ENCODE data around the gene KLHL1. TPM values are rescaled to one million over a fixed set of nuclear protein-coding genes. Genes with fewer than 3 reads are reported as not detected.

KLHL1 gene
- polyA plus RNA-seq, 1 donor, result 0.57 TPM

GRCh38 chr13:69706807-69707206, 401.4 kb downstream of the KLHL1 start:
- Histone ChIP-seq H3K36me3 (ENCODE audit: control insufficient read depth, insufficient read depth, low read length) (no peaks in the 10 kb centered on the region), H3K27me3 (ENCODE audit: control insufficient read depth, insufficient read depth, low read length) (no peaks in the 10 kb centered on the region), H3K9me3 (ENCODE audit: control insufficient read depth, low read depth, low read length) (no peaks in the 10 kb centered on the region), H3K4me3 (ENCODE audit: low read length) (no peak overlapping the region), H3K27ac (ENCODE audit: low read length) (no peak overlapping the region), H3K4me1 (ENCODE audit: control insufficient read depth, insufficient read depth, low read length) (no peaks in the 10 kb centered on the region)
- DNase-seq, result peak in 1 of 2 donors; percentile 5

GRCh38 chr13:69704311-69704710, 403.9 kb downstream of the KLHL1 start:
- Histone ChIP-seq H3K27me3 (ENCODE audit: control insufficient read depth, insufficient read depth, low read length) (no peaks in the 10 kb centered on the region), H3K4me1 (ENCODE audit: control insufficient read depth, insufficient read depth, low read length) (no peaks in the 10 kb centered on the region), H3K9me3 (ENCODE audit: control insufficient read depth, low read depth, low read length) (no peaks in the 10 kb centered on the region), H3K4me3 (ENCODE audit: low read length) (no peak overlapping the region), H3K36me3 (ENCODE audit: control insufficient read depth, insufficient read depth, low read length) (no peaks in the 10 kb centered on the region), H3K27ac (ENCODE audit: low read length) (no peak overlapping the region)
- whole genome bisulfite sequencing (ENCODE audit: insufficient coverage, low lambda C conversion rate), result 100% methylated on average over 1 of the region's 1 CpG
- no peak for DNase-seq

- H3K27ac ChIP-seq (ENCODE audit: low read length), result no peak overlapping the region
- H3K9me3 ChIP-seq (ENCODE audit: control insufficient read depth, low read depth, low read length), result no peaks in the 10 kb centered on the region
- H3K4me1 ChIP-seq (ENCODE audit: control insufficient read depth, insufficient read depth, low read length), result no peaks in the 10 kb centered on the region
- 100% methylated on average over 1 of the region's 3 CpGs for WGBS (ENCODE audit: insufficient coverage, low lambda C conversion rate)
- DNase-seq, result no peak
- H3K4me3 ChIP-seq (ENCODE audit: low read length), result no peak overlapping the region
- H3K36me3 ChIP-seq (ENCODE audit: control insufficient read depth, insufficient read depth, low read length), result no peaks in the 10 kb centered on the region
- no peaks in the 10 kb centered on the region for H3K27me3 ChIP-seq (ENCODE audit: control insufficient read depth, insufficient read depth, low read length)
Measured at GRCh38 chr13:69690999-69691398, 417.3 kb downstream of the KLHL1 start.

GRCh38 chr13:69683921-69684686, 424.1 kb downstream of the KLHL1 start:
- H3K4me3 ChIP-seq (ENCODE audit: low read length), result no peak overlapping the region
- no CpG with 5 or more reads among the region's 3 CpGs for WGBS (ENCODE audit: insufficient coverage, low lambda C conversion rate)
- H3K9me3 ChIP-seq (ENCODE audit: control insufficient read depth, low read depth, low read length), result no peaks in the 10 kb centered on the region
- H3K4me1 ChIP-seq (ENCODE audit: control insufficient read depth, insufficient read depth, low read length), result peaks cover 6% of the 10 kb centered on the region
- peak overlapping the region; percentile 41 for H3K27ac ChIP-seq (ENCODE audit: low read length)
- no peaks in the 10 kb centered on the region for H3K27me3 ChIP-seq (ENCODE audit: control insufficient read depth, insufficient read depth, low read length)
- no peaks in the 10 kb centered on the region for H3K36me3 ChIP-seq (ENCODE audit: control insufficient read depth, insufficient read depth, low read length)
- DNase-seq, result peak; percentile 13 to 66

GRCh38 chr13:69681722-69682121, 426.5 kb downstream of the KLHL1 start:
- Histone ChIP-seq H3K4me3 (ENCODE audit: low read length) (no peak overlapping the region), H3K27ac (ENCODE audit: low read length) (no peak overlapping the region), H3K27me3 (ENCODE audit: control insufficient read depth, insufficient read depth, low read length) (no peaks in the 10 kb centered on the region), H3K4me1 (ENCODE audit: control insufficient read depth, insufficient read depth, low read length) (peaks cover 6% of the 10 kb centered on the region), H3K36me3 (ENCODE audit: control insufficient read depth, insufficient read depth, low read length) (no peaks in the 10 kb centered on the region), H3K9me3 (ENCODE audit: control insufficient read depth, low read depth, low read length) (no peaks in the 10 kb centered on the region)
- DNase-seq, result no peak
- no CpG with 5 or more reads among the region's 3 CpGs for WGBS (ENCODE audit: insufficient coverage, low lambda C conversion rate)

- no peaks in the 10 kb centered on the region for H3K9me3 ChIP-seq (ENCODE audit: control insufficient read depth, low read depth, low read length)
- WGBS (ENCODE audit: insufficient coverage, low lambda C conversion rate), result 88% methylated on average over 2 of the region's 3 CpGs
- no peak overlapping the region for H3K4me3 ChIP-seq (ENCODE audit: low read length)
- no peak overlapping the region for H3K27ac ChIP-seq (ENCODE audit: low read length)
- DNase-seq, result no peak
- H3K27me3 ChIP-seq (ENCODE audit: control insufficient read depth, insufficient read depth, low read length), result no peaks in the 10 kb centered on the region
- H3K36me3 ChIP-seq (ENCODE audit: control insufficient read depth, insufficient read depth, low read length), result no peaks in the 10 kb centered on the region
- no peaks in the 10 kb centered on the region for H3K4me1 ChIP-seq (ENCODE audit: control insufficient read depth, insufficient read depth, low read length)
Measured at GRCh38 chr13:69677343-69677742, 430.9 kb downstream of the KLHL1 start.

- no peaks in the 10 kb centered on the region for H3K4me1 ChIP-seq (ENCODE audit: control insufficient read depth, insufficient read depth, low read length)
- no peak overlapping the region for H3K4me3 ChIP-seq (ENCODE audit: low read length)
- no peaks in the 10 kb centered on the region for H3K9me3 ChIP-seq (ENCODE audit: control insufficient read depth, low read depth, low read length)
- no peak overlapping the region for H3K27ac ChIP-seq (ENCODE audit: low read length)
- no peaks in the 10 kb centered on the region for H3K36me3 ChIP-seq (ENCODE audit: control insufficient read depth, insufficient read depth, low read length)
- no peaks in the 10 kb centered on the region for H3K27me3 ChIP-seq (ENCODE audit: control insufficient read depth, insufficient read depth, low read length)
- no peak for DNase-seq
Measured at GRCh38 chr13:69676286-69676685, 432.0 kb downstream of the KLHL1 start.

- Histone ChIP-seq H3K4me1 (ENCODE audit: control insufficient read depth, insufficient read depth, low read length) (no peaks in the 10 kb centered on the region), H3K4me3 (ENCODE audit: low read length) (no peak overlapping the region), H3K27ac (ENCODE audit: low read length) (no peak overlapping the region), H3K9me3 (ENCODE audit: control insufficient read depth, low read depth, low read length) (no peaks in the 10 kb centered on the region), H3K27me3 (ENCODE audit: control insufficient read depth, insufficient read depth, low read length) (no peaks in the 10 kb centered on the region), H3K36me3 (ENCODE audit: control insufficient read depth, insufficient read depth, low read length) (no peaks in the 10 kb centered on the region)
- no peak for DNase-seq
- 100% methylated on average over 1 of the region's 6 CpGs for WGBS (ENCODE audit: insufficient coverage, low lambda C conversion rate)
Measured at GRCh38 chr13:69660155-69660554, 448.1 kb downstream of the KLHL1 start.

GRCh38 chr13:69657676-69658075, 450.6 kb downstream of the KLHL1 start:
- no peaks in the 10 kb centered on the region for H3K4me1 ChIP-seq (ENCODE audit: control insufficient read depth, insufficient read depth, low read length)
- no peak overlapping the region for H3K4me3 ChIP-seq (ENCODE audit: low read length)
- H3K36me3 ChIP-seq (ENCODE audit: control insufficient read depth, insufficient read depth, low read length), result no peaks in the 10 kb centered on the region
- WGBS (ENCODE audit: insufficient coverage, low lambda C conversion rate), result no CpG with 5 or more reads among the region's 2 CpGs
- H3K27ac ChIP-seq (ENCODE audit: low read length), result no peak overlapping the region
- no peaks in the 10 kb centered on the region for H3K9me3 ChIP-seq (ENCODE audit: control insufficient read depth, low read depth, low read length)
- no peak for DNase-seq
- no peaks in the 10 kb centered on the region for H3K27me3 ChIP-seq (ENCODE audit: control insufficient read depth, insufficient read depth, low read length)

GRCh38 chr13:69654392-69654791, 453.9 kb downstream of the KLHL1 start:
- H3K27me3 ChIP-seq (ENCODE audit: control insufficient read depth, insufficient read depth, low read length), result no peaks in the 10 kb centered on the region
- no peak overlapping the region for H3K4me3 ChIP-seq (ENCODE audit: low read length)
- H3K4me1 ChIP-seq (ENCODE audit: control insufficient read depth, insufficient read depth, low read length), result no peaks in the 10 kb centered on the region
- WGBS (ENCODE audit: insufficient coverage, low lambda C conversion rate), result 60% methylated on average over 1 of the region's 5 CpGs
- H3K36me3 ChIP-seq (ENCODE audit: control insufficient read depth, insufficient read depth, low read length), result no peaks in the 10 kb centered on the region
- H3K9me3 ChIP-seq (ENCODE audit: control insufficient read depth, low read depth, low read length), result no peaks in the 10 kb centered on the region
- no peak overlapping the region for H3K27ac ChIP-seq (ENCODE audit: low read length)
- no peak for DNase-seq
